Measurements from ENCODE around the gene GPSM3.
"Not testable (repeated sequence)": the region's sequence is repeated elsewhere in the genome, so short reads cannot be mapped to it uniquely, and the experiment has no call there.

GPSM3 gene

DNA sequence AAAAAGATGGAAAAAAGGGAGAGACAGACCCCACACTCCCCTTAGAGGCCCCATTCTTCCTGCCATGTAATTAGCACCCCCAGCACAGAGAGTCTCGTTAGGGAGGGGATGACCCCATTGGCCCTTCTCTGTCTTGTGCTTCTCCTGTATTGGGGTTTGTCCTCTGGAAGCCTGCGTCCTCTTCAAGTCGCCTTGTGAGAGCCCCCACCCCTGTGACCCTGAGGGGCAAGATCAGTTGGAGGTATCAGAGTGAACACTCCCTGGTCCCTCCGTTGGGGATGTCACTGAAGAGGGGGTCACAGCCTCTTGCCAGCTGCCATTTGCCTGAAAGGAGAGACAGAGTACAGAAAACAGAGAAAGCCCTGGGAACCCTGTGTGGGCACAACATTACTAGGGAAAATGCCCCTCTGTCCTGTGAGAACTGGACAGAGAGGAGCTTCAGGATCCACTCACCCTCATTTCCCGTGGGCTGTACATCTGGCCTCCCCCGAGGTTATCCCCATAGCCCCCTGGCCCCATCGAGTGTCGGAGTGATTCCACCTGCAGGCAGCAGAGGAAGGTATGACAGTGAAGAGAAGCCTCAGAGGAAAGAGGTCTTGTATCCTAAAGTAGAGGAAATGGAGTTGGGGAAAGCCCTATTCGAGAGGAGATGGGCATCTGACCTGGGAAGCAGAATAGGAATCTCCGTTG is 6.1 kb downstream of the GPSM3 start:
- not testable (repeated sequence) for DNase-seq

DNA sequence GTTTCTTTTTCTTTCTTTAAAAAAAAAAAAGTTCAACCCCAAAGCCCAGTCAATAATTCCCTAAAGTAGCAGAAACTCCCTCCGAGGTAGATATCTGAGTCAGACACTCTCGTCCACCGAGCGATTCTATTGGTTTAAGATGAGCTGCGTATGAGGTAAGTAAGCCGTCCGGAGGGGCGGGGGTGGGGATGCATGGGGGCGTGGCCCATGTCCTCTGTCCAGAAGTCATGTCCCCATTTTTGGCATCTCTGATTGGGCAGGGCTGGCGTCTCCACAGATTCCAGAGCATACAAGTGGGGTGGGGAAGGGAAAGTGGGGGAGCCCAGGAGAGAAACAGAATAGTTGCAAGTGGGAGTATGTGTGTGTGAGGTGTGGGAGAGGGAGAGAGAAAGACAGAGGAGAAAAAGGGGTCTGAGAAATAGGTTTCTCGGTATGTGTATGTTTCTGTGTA is 6.7 kb downstream of the GPSM3 start:
- DNase-seq: peak; percentile 77

DNA sequence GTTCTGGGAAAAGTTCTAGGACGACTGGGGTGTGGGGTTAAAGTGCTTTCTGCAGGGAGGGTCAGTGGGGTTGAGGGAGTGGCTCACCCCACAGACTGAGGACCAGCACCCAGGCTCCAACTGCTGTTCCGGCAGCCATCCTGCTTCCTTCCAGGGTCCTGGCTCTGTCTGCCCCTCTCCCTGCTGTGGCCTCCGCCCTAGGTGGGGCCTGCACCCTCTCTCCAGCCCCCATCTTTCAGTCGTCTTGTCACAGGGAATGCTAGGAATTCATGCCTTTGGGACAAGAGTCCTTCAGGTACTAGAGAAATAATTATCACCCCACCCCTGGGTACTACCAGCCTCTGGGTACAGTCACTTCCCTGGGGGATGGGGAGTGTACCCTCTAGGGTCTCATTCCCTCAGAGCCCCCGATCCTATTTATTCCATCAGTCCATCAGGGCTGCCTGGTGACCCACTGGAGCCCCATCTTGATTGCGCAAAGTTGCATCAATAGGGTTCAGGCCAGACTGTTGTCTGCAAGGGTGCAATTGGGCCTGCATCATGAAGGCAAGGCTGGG is 8.3 kb downstream of the GPSM3 start, which contains the start of gene AGER:
AGER (minus strand) TSS at position 170 of the 557 bp plus-strand sequence; CDS start at position 139, 31 bp downstream.
- no peak for DNase-seq

DNA sequence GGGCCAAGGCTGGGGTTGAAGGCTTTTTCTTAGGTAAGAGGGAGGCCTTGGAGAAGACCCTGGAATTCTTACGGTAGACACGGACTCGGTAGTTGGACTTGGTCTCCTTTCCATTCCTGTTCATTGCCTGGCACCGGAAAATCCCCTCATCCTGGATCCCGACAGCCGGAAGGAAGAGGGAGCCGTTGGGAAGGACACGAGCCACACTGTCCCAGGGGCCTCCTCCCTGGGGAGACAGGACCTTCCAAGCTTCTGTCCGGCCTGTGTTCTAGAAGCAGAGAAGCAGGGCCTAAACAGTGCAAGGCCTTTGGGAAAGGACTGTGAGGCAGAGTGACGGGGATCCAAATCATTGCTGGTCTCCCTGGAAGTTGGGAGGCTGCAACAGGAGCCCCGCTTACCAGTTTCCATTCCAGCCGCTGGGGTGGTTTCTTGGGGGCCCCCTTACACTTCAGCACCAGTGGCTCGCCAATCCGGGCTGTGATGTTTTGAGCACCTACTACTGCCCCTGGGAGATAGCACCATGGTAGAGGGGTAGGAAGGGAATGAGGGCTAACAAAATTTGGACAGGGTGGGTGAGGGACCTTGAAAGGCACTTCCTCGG is 8.9 kb downstream of the GPSM3 start:
- DNase-seq: no peak

DNA sequence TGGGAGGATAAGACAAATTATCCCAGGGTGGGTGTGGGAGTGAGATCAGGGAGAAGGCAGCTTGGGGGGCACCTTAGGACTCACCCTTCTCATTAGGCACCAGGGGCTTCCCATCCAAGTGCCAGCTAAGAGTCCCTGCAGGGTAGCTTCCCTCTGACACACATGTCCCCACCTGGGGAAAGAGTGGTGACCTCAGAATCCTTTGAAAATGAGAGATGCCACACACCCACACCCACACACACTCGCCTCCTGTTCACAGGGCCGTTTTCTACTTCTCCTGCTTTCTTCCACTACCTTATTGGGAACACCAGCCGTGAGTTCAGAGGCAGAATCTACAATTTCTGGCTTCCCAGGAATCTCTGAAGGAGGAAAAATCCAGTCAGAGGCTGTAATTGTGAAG is 9.4 kb downstream of the GPSM3 start:
- DNase-seq: no peak

DNA sequence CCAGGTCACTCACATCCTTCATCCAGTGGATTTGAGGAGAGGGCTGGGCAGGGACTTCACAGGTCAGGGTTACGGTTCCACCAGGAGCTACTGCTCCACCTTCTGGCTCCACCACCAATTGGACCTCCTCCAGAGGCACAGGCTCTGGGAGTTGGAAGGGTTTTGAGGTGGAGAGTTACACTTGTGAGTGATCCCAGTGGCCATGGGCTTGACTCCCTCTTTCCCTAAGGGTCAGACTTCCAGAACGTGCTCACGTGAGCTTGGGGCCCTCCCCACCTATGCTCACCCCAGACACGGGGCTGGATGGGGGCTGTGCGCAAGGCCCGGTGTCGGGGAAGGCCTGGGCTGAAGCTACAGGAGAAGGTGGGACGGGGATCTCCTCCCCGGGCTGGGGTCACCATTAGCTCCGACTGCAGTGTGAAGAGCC is 9.9 kb downstream of the GPSM3 start:
- no peak for DNase-seq

DNA sequence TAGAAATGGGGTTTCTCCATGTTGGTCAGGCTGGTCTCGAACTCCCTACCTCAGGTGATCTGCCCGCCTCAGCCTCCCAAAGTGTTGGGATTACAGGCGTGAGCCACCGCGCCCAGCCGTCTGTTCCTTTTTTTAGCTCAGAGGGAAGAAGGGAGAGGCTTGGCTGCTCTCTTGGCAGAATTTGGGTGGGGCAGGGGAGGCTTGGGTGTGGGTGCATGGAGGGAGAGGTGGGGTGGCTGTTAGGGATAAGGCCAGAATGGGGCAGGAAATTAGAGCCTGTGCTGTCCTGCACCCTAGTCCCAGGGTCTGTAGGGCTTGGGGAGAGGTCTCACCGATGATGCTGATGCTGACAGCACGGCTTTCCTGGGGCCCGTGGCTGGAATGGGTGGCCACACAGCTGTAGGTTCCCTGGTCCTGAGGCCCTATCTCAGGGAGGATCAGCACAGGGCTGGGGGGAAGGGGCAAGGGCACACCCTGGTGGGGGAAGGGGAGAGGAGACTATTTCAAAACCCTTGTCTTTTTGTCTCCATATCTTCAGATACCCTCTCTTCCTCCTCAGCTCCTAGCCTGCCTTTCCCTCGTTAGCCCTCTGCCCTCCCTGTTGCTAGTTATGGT is 10.4 kb downstream of the GPSM3 start:
- no peak for DNase-seq

DNA sequence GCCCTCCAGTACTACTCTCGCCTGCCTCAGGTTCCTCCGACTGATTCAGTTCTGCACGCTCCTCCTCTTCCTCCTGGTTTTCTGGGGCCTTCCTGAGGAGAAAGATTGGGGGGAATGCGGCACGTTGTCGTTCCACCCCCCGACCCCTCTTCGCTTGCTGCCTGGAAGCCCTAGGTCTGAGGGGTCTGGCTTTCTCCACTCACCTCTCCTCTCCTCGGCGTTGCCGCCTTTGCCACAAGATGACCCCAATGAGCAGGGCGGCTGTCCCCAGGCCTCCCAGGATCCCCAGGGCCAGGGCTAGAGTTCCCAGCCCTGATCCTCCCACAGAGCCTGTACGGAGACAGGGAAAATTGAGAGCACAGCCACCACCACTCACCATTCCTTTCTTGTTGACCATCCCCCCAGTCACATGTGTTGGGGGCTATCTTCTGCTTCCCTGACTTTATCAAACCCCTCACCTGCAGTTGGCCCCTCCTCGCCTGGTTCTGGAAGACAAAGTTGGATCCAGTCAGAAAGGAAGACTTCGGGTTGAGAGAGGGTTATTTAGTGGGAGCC is 11.2 kb downstream of the GPSM3 start:
- no peak for DNase-seq

DNA sequence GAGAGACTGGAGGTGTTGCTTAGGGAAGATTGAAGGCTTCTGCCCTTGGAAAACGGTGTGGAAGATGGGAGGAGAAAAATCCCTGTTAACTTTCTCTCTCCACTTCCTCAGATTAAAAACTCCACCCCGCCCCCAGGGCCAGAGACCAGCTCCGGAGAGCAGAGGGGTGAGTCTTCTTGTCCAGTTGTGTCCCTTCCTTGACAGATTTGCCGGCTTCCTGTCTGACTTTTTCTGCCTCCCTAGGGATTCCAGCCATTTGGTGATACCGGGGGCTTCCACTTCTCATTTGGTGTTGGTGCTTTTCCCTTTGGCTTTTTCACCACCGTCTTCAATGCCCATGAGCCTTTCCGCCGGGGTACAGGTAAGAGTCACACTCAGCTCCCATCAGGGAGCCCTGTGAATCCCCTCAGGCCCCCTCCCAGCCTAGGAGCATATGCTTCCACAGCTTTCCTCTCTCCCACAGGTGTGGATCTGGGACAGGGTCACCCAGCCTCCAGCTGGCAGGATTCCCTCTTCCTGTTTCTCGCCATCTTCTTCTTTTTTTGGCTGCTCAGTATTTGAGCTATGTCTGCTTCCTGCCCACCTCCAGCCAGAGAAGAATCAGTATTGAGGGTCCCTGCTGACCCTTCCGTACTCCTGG is 12.6 kb downstream of the GPSM3 start:
- no peak for DNase-seq

DNA sequence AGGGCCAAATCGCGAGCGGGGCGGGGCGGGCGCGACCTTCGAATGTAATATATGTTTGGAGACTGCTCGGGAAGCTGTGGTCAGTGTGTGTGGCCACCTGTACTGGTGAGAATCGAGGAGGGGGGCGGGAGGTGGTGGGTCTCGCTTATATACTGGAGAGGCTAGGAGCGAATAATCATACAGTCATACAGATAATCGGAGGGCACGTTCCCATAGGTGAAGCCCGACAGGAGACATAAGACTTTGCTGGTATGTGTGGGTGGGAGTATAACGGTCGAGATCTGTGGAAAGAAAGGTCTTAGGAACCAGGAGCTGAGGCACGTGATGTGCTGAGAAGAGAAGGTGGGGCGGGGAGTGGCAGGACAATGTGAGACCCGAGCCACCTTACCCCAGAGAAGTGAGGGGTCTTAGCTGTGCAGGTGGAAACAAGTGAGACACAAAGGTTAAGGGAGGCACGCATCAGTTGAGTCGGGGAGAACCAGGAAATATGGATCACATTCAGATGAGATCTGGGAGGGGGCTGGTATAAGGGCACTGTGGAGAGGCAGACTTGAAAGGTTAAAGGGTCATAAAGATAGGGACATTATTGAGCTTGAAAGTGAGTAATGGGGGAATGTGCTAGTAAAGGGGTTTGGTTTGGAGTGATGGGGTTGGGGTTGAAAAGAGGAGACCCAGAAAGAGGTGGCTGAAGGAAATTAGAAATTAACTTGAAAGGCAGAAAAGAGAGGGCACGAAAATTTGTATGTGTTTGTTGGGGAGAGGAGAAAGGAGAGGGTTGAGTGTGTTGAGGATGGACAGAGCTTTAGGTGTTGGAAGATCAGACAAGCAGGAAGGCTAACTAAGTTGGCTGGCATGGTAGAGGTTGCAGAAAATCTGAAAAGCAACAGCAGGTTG is 13.6 kb downstream of the GPSM3 start:
- no peak for DNase-seq

DNA sequence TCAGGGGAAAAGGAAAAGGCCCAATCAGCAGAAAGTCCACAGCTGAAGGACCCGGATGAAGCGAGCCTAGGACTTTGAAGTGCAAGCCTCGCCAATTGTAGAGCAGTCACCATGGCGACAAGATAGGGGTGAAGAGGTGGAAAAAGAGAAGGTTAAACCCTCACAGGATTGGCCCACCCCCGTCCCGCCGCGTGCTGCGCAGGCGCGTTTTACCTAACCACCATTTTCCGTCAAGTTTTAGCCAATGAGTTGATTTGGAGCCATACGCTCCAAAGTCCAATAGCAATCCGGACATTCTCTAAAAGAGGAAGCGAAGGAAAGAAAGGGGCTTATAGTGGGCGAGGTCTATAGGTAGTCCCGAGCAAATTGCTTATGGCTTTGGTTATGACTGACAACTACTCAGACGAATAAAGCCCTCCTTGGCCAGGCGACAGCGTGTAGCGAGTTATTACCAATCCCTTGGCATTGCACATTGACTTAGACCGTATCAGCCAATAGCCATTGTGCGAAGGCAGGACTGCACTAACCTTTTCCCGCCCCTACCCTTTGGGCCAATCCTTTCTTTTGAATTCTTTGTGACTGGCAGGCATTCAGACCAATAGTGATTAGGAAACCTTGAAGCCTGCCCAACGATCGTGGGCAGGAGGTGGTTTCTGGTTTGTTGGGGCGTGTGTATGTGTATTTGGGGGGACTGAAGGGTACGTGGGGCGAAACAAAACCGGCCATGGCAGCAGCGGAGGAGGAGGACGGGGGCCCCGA is 14.5 kb downstream of the GPSM3 start, which contains the start of gene RNF5:
RNF5 (plus strand) TSS at position 618 of the 759 bp plus-strand sequence; CDS start at position 725, 107 bp downstream.
- DNase-seq: peak; percentile 99

DNA sequence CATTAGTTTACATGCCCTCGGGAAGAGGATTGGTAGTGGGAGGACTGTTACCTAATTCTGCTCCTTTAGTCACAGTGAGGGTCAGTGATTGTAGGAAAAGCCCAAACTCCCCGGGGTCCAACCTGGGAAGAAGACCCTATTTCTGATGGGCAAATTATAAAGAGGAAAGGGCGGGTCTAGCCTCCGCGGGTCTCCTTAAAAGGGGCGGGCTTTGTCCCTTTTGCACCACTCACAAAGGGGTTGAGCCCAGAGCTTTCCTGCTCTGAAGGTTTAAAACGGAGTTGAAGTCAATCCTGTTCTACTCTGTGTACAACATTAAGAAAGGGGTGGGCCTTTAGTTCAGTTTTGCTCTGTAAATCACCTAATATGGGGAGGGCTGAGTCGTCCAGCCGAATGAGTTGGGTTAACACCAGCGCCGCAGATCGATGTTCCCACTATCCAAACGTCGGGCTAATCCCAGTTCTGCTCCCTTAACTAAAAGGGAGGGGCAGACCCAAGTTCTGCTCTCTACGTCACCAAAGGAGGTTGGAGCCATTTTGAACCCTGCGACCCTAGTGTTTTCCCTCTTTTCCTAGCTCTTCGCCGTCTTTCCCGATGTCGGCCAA is 15.2 kb downstream of the GPSM3 start:
- peak; percentile 64 for DNase-seq

DNA sequence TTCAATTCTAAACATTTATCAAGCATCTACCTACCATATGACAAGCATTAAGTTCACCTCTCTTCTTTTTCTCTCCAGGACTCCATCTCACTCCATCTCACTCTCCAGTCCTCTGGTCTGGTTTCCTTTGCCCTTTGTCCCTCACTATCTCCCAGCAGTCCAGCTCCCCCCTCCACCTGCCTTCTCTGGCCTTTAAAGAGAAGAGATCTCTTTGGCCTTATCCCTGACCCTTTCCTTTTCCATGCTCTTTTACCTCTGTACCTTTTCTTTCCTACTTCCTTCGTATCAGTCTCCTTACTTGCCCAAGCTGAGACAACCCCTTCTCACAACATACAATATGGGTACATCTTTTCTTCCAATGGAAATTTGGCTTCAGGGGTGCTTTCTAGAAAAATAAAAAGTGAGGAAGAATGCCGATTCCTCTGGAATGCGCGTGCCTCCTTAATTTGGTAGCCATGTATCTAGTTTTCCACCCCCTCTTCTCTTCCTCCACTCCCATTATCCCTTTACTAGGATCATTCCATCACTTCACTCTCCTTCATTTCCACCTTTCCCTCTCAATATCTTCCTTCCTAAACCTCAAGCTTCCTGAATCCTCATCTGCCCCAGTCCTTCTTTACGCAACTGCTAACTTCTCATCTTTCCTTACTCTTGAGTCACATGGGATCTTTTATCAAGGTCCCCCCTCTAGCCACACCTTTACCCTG is 15.8 kb downstream of the GPSM3 start:
- no peak for DNase-seq

DNA sequence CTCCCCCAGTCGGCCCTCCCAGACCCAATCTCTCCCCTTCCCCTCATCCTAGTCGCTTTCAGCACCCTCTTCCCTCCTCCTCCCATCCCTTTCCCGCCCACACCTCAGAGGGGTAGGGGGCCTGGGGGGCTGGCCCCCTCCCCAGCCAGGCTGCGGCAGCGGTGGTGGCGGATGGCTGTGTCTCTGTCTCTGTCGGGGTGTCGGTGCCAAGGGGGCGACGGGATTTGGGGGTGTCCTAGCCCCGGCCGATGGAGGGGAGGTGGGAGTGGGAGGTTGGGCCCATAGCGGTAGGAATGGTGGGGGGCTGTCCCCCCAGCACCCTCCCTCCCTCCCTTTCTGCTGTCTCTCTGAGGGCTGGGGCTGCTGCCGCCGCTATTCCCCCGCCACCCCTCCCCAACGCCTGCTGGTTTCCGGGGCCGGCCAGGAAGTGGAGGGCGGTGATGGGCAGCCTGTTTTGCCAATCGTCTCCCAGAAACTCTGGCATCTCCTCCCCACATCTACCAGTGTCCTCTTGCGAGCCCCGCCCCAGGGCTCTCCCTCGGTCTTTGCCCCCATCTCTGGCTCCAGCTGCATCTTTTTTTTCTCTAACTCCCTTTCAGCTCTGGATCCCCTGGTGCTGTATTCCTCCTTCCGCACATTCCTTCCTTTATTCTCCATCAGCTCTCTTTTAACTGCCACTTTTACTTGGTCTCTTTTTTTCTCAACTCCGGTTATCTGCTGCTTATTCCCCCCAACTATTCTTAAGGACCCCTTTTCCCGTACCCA is 16.6 kb downstream of the GPSM3 start, which contains the start of gene AGPAT1:
AGPAT1 (minus strand) TSS at position 374 of the 765 bp plus-strand sequence. CDS start 4,588 bp downstream, outside the sequence.
- peak; percentile 98 for DNase-seq

DNA sequence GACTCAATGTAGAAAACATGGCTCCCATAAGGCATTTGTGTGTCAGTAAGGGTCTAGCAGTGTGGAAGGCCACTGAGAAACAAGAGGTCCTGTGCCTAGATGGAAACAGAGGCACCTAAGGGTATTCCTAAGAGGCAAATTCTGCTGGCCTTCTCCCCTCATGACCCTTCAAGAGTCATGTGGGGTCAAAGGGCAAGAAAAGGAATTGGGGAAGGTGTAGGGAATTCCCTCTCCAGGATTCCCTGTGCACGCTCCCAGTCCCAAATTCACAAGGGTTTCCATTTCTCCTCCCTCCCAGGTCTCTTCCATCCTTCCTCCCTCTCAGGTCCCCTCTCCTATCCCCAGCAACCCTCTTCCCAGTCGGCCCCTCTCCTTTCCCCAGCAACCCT is 17.1 kb downstream of the GPSM3 start:
- DNase-seq: no peak

DNA sequence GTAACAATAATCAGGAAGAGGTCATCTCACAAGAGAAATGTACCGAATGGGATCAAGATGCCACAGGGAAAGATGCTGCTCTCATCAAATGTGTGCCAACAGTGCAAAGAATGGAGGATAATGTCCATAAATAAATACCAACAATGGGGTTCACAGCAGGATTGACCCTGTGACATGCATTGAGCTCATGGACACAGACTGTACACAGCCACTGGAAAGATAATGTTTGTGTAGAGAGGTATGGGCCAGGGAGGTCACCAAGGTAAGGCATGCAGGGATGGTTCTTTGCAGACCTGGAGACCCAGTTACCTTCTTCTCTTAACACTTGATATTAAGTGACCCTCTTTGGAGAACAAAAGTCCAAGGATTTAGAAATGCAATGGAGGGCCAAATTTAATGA is 18.0 kb downstream of the GPSM3 start:
- no peak for DNase-seq

DNA sequence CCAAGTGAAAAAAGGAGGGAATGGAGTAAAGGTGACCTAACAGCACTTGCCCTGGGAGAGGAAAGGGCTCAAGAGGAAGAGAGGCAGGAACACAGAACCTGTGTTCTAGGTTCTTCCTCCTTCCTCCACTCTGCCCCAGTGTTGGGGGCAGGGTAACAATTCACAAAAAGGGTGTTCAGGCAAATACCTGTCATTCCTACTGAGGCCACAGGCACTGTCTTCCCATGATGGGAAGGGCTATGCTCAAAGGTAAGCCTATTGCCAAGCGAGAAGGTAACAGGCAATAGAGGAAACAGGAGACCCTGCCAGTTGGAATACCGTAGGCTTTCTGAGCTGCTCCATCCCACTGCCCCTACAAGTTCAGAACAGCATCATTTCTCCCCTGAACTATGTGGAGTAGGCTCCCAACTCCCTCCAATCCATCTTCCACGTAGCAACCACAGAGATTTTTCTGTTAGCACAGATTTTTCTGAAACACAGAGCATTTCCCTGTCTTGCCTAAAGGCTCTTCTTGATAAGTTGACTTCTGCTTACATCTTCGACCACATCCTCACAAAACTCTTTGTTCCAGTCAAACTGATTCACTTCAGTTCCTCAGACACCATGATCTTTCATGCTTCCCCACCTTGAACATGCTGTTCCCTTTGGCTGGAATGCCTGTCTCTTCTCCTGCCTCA is 19.3 kb downstream of the GPSM3 start:
- no peak for DNase-seq

DNA sequence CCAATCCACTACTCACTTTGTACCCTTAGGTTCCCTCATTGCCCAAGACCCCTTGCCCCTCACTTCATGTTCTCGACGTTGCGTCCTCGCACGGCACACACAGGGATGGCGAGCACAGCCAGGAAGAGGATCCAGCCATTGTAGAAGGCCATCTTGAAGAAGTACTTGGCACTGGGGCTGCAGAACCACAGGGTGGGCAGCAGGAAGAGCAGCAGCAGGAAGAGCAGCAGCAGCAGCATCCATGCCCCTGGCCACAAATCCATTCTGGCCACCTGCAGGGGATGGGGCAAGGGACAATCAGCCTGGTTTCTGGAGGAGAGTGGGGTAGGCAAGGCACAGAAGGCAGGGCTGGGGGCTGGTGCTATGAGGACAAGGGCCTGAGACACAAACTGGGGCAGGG is 21.2 kb downstream of the GPSM3 start:
- DNase-seq: no peak
